ACC112 (cell line): ENCODE measurements around the gene MS4A4A.
"Not testable (repeated sequence)": the region's sequence is repeated elsewhere in the genome, so short reads cannot be mapped to it uniquely, and the experiment has no call there.

Experiments used
- H2AFZ ChIP-seq: fragments of 200-600 bp; sonication (generic); one replicate; pipeline ENCODE4 v1.6.0; 2017; ENCODE audit warnings: antibody characterized with exemption, low read length; ENCODE audit not compliant: unreplicated experiment
- H3K27ac ChIP-seq: fragments of 200-600 bp; sonication (generic); 2 replicates; pipeline ENCODE4 v1.5.1; 2014; ENCODE audit warnings: low read depth, mild to moderate bottlenecking, antibody characterized with exemption, low read length, moderate library complexity
- H3K27me3 ChIP-seq: fragments of 200-600 bp; sonication (generic); 2 replicates; pipeline ENCODE4 v1.6.1; 2014; ENCODE audit warnings: mild to moderate bottlenecking, antibody characterized with exemption, low read length, moderate library complexity, mixed read lengths; ENCODE audit not compliant: insufficient read depth
- H3K36me3 ChIP-seq: fragments of 200-600 bp; sonication (generic); 2 replicates; pipeline ENCODE4 v1.6.1; 2016; ENCODE audit warnings: mild to moderate bottlenecking, antibody characterized with exemption, low read length, moderate library complexity, mixed read lengths; ENCODE audit not compliant: insufficient read depth
- H3K4me1 ChIP-seq: fragments of 200-600 bp; sonication (generic); one replicate; pipeline ENCODE4 v1.6.1; 2016; ENCODE audit warnings: low read length, mixed read lengths; ENCODE audit not compliant: insufficient read depth, unreplicated experiment, control insufficient read depth
- H3K4me3 ChIP-seq: fragments of 200-600 bp; sonication (generic); 2 replicates; pipeline ENCODE4 v1.5.1; 2014; ENCODE audit warnings: mild to moderate bottlenecking, low read depth, low read length
- H3K79me2 ChIP-seq: fragments of 200-600 bp; sonication (generic); one replicate; pipeline ENCODE4 v1.6.0; 2016; ENCODE audit warnings: low read length; ENCODE audit not compliant: control insufficient read depth, unreplicated experiment, insufficient read depth

MS4A4A gene

DNA sequence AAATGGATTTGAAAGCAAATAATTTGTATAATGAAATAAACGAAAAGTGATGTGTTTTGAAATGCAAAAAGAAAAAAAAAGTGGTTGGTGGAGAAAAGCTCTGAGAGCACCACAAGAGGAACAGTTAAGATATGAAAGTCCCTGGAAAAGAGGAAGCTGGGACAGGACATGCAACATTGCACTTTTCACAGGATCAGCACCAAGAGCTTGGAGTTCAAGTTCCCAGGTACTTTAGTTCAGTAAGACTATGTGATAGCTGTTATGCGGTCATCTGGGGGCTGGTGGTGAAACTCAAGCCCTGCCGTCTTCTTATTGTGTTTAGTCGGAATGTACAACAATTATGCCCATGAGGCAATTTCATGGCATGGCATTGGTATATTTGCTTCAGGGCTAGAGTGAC, 17.1 kb upstream of the MS4A4A start:
- H3K4me3 ChIP-seq: no peak overlapping the region
- no peaks in the 10 kb centered on the region for H3K36me3 ChIP-seq
- no peaks in the 10 kb centered on the region for H3K79me2 ChIP-seq
- no peak overlapping the region for H2AFZ ChIP-seq
- no peak overlapping the region for H3K27ac ChIP-seq
- no peaks in the 10 kb centered on the region for H3K4me1 ChIP-seq
- H3K27me3 ChIP-seq: peaks cover 5% of the 10 kb centered on the region

DNA sequence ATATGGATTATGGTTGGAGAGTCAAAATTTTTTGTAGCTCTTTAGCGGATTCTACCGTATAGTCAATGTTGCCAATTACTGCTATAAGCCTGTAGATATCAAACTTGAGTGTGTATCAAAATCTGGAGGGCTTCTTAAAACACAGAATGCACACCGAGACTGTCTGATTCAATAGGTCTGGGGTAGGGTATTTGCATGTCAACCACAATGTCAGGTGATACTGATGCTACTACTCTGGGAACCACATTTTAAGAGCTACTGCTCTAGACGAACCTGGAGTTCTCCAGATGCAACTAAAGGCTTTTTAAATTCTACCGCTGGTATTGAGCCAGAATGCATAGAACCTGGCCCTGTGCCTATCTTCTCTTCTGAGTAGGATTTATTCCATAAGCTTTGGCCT, 15.8 kb upstream of the MS4A4A start:
- peaks cover 5% of the 10 kb centered on the region for H3K27me3 ChIP-seq

DNA sequence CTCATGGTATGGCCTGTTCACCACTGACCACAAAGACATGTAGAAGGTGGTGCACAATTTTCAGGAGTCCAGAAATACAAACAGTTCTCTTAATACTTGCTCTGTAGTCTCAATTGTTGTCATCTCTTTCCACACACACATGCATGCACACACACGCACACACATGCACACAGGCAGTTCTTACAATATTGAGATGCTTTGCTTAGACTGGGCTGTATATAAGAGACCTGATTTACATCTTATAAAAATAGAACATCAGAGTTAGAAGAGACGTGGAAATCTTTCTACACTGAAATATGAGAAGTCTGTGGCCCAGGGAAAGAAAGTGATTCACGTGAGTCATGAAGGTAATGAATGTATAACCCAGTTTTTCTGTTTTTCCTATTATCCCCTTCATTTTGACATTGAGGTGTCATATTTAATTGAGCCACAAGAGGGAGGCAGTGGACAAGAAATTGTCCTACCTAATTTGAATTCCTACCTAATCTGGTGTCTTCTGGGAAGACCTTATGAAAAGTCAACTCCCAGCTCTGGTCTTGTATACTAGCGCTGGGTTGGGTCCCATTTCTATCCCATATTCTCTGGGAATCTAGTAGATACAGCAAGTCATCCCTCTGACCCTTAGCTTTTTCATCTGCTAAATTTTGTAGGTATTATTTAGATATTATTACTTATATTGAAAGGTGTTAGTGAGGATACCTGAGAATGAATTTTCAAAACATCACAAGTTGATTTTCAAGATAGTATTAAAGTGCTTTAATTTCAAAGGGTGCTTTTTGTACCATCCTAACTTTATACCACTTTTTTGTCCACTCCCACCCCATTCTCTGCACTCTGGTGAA, 14.9 kb upstream of the MS4A4A start:
- no peak overlapping the region for H3K27ac ChIP-seq
- H3K79me2 ChIP-seq: no peaks in the 10 kb centered on the region
- peaks cover 5% of the 10 kb centered on the region for H3K27me3 ChIP-seq
- H2AFZ ChIP-seq: no peak overlapping the region
- no peak overlapping the region for H3K4me3 ChIP-seq
- no peaks in the 10 kb centered on the region for H3K36me3 ChIP-seq
- H3K4me1 ChIP-seq: no peaks in the 10 kb centered on the region

More for the DNA sequence above, 15.8 kb upstream of the MS4A4A start:
- H3K36me3 ChIP-seq: no peaks in the 10 kb centered on the region
- H3K4me3 ChIP-seq: no peak overlapping the region
- H3K4me1 ChIP-seq: no peaks in the 10 kb centered on the region
- H2AFZ ChIP-seq: no peak overlapping the region
- H3K79me2 ChIP-seq: no peaks in the 10 kb centered on the region
- no peak overlapping the region for H3K27ac ChIP-seq

DNA sequence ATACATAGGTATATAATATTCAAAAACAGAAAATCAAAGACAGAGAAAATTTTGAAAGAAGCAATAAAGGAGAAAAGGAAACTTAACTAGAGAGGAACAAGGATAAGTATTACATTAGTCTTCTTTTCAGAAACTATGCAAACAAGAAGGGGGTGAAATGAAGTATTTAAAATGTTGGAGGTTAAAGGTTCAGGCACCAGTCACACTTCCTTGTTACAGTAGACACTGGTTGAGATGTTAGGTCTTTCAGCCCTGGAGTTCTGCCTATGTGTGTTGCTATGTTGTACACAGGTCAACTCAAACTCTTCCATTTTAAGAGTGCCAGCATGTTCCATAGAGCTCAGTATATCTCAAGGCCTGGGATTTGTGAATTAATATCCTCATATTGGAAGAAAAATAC, 6.0 kb upstream of the MS4A4A start:
- Histone ChIP-seq H3K4me1 (no peaks in the 10 kb centered on the region), H3K4me3 (no peak overlapping the region), H3K27me3 (no peaks in the 10 kb centered on the region), H3K36me3 (no peaks in the 10 kb centered on the region), H2AFZ (no peak overlapping the region), H3K79me2 (no peaks in the 10 kb centered on the region), H3K27ac (no peak overlapping the region)

DNA sequence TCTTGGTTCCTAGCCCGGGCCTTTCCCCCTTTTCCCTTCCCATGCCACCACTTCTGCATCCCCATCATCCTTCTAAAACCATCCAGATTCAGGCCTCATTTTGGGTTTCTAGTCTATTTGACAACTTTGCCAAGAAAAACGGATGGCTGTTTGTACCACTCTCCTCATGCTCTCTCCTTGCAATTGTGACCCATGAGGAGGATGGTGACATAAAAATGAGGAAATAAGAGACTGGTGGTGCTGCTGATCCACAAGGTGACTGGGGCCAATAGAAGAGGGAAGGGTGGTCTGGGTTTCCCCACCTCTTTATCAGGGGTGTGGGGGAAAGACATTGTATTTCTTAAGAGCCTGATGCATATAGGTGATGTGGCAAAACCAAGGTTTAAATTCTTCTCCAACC, 1.0 kb downstream of the MS4A4A start:
- H2AFZ ChIP-seq: no peak overlapping the region
- H3K79me2 ChIP-seq: no peaks in the 10 kb centered on the region
- H3K36me3 ChIP-seq: no peaks in the 10 kb centered on the region
- H3K27ac ChIP-seq: no peak overlapping the region
- no peaks in the 10 kb centered on the region for H3K27me3 ChIP-seq
- no peak overlapping the region for H3K4me3 ChIP-seq
- H3K4me1 ChIP-seq: no peaks in the 10 kb centered on the region

DNA sequence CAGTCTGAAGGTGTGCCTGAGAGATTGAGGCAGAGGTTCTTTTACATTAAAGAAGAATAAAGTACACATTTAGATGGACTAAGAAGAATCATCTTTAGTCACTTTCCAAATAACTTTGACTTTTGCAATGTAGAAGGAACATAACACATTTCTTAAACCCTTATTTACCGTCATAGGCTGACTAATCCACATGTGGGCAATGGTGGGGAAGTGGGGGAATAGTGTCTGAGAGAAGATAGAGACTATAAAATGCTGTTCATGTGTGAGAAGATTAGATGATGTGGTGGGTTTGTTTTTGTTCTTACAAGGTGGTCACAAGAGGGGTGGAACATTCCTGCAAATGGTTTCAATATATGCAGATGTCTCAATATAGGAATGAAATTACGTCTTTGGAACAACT, 1.8 kb downstream of the MS4A4A start:
- Histone ChIP-seq H3K27ac (no peak overlapping the region), H3K79me2 (no peaks in the 10 kb centered on the region), H3K36me3 (no peaks in the 10 kb centered on the region), H3K4me3 (no peak overlapping the region), H3K27me3 (no peaks in the 10 kb centered on the region), H2AFZ (no peak overlapping the region), H3K4me1 (no peaks in the 10 kb centered on the region)

DNA sequence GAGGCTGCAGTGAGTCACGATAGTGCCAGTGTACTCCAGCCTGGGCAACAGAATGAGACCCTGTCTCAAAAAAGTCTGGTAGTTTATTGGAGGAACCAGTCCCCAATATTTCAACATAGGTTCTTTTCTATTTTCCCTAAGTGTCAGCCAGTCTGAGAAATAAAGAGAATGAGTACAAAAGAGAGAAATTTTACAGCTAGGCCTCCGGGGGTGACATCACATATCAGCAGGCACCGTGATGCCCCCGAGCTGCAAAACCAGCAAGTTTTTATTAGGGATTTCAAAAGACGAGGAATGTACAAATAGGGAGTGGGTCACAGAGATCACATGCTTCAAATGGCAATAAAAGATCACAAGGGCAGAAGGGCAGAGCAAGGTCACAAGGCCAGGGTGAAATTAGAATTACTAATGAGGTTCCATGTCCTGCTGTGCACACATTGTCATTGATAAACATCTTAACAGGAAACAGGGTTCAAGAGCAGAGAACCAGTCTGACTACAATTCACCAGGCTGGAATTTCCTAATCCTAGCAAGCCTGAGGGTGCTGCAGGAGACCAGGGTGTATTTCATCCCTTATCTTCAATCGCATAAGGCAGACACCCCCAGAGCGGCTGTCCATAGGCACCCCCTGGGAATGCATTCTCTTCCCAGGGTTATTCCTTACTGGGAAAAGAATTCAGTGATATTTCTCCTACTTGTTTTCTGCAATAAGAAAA, 5.1 kb downstream of the MS4A4A start:
- H3K27me3 ChIP-seq, H3K4me1 ChIP-seq, H3K36me3 ChIP-seq, H2AFZ ChIP-seq, H3K4me3 ChIP-seq, H3K27ac ChIP-seq, H3K79me2 ChIP-seq: not testable (repeated sequence)

DNA sequence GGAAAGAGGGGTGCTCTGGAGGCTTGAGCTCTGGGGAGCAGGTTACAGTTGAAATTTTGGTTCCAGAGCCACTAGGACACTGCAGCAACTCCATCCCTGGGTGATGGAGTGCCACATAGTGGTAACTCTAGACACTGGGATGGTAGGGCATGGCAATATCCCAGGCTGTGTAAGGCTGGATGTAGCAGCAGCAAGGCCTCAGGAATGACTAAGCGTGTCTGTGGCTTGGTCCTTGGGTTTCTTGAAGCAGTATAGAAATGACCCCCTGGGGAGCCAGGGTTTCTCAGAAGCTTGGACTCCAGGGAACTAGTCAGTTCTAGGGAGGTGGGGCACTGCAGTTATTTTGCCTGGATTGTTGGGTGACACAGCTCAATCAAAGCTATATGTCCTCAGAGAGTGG, 8.1 kb downstream of the MS4A4A start:
- no peak overlapping the region for H3K27ac ChIP-seq
- no peak overlapping the region for H3K4me3 ChIP-seq
- no peaks in the 10 kb centered on the region for H3K4me1 ChIP-seq
- H3K27me3 ChIP-seq: no peaks in the 10 kb centered on the region
- H3K79me2 ChIP-seq: no peaks in the 10 kb centered on the region
- no peak overlapping the region for H2AFZ ChIP-seq
- no peaks in the 10 kb centered on the region for H3K36me3 ChIP-seq

DNA sequence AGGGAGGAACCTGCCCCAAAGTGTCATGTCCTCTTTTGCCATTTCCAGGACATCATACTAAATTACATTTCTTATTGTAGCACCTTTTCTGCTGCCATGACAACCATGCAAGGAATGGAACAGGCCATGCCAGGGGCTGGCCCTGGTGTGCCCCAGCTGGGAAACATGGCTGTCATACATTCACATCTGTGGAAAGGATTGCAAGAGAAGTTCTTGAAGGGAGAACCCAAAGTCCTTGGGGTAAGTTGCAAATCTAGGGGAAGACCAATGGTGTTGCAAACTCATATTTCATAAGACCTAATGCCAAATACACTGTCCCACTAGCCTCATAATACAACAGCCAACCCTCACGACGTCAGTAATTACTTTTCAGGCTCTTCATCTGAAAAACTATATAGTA, 11.7 kb downstream of the MS4A4A start:
- H3K4me1 ChIP-seq: no peaks in the 10 kb centered on the region
- H2AFZ ChIP-seq: no peak overlapping the region
- H3K79me2 ChIP-seq: no peaks in the 10 kb centered on the region
- H3K36me3 ChIP-seq: no peaks in the 10 kb centered on the region
- H3K4me3 ChIP-seq: no peak overlapping the region
- no peak overlapping the region for H3K27ac ChIP-seq
- no peaks in the 10 kb centered on the region for H3K27me3 ChIP-seq

DNA sequence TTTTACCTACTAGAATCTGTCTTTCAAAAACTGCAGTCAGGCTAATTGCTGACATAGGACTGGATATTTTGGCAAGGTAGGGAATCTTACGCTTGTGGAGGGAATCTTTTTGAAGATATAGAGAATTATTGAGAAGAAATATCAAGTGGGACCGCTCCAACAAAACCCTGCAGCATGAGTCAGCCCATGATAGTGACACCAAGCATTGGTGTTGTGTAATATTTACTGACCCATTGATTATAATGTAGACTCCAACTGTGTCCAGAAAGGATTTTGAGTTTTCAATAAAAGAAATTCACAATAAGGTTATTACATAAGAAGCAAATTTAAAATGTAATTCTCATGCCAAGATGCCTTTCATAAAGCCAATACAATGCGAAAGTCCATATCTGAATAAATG, 20.7 kb downstream of the MS4A4A start:
- no peaks in the 10 kb centered on the region for H3K27me3 ChIP-seq

DNA sequence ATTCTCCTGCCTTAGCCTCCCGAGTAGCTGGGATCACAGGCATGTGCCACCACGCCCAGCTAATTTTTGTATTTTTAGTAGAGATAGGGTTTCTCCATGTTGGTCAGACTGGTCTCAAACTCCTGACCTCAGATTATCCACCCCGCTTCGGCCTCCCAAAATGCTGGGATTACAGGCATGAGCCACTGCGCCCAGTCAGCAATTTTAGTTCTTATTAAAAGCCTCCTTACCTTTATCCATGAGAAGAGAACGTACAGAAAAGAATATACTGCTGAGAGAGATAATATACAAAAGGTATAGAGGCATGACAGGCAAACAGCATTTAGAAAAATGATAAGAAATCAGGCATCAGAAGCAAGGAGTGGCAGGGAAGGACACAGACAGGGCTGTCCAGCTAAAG, 21.4 kb downstream of the MS4A4A start:
- H3K27ac ChIP-seq, H3K79me2 ChIP-seq, H3K36me3 ChIP-seq, H2AFZ ChIP-seq, H3K4me1 ChIP-seq, H3K4me3 ChIP-seq, H3K27me3 ChIP-seq: not testable (repeated sequence)

More for the DNA sequence above, 20.7 kb downstream of the MS4A4A start:
- H3K4me1 ChIP-seq: no peaks in the 10 kb centered on the region
- no peak overlapping the region for H3K4me3 ChIP-seq
- H3K27ac ChIP-seq: no peak overlapping the region
- no peak overlapping the region for H2AFZ ChIP-seq
- no peaks in the 10 kb centered on the region for H3K79me2 ChIP-seq
- H3K36me3 ChIP-seq: no peaks in the 10 kb centered on the region
